Memory B cell (primary cell): ENCODE data around the gene MTARC2.

Experiments used
- ATAC-seq: fragments of 150-1000 bp; cut with Tn5 transposase; 2 replicates; pipeline ENCODE4 v1.10.0; 2021; ENCODE audit warnings: low read depth, mild to moderate bottlenecking, moderate library complexity
- DNase-seq, 2 donors: peaks; one replicate each; pipeline ENCODE4 v3.0.0; 2022; ENCODE audit warnings: low spot score in 2 of 2
- H3K27ac Mint-ChIP-seq: one replicate; pipeline ENCODE4 v1.8.0; 2022; ENCODE audit warnings: mild to moderate bottlenecking, moderate library complexity, mixed read lengths
- H3K27me3 Mint-ChIP-seq: one replicate; pipeline ENCODE4 v1.8.0; 2022; ENCODE audit warnings: mixed read lengths
- H3K36me3 Mint-ChIP-seq: one replicate; pipeline ENCODE4 v1.8.0; 2022; ENCODE audit warnings: mild to moderate bottlenecking, mixed read lengths
- H3K4me1 Mint-ChIP-seq: one replicate; pipeline ENCODE4 v1.8.0; 2022; ENCODE audit warnings: mixed read lengths
- H3K4me3 Mint-ChIP-seq: one replicate; pipeline ENCODE4 v1.8.0; 2022; ENCODE audit warnings: mild to moderate bottlenecking, moderate library complexity, mixed read lengths
- H3K9me3 Mint-ChIP-seq: one replicate; pipeline ENCODE4 v1.8.0; 2022; ENCODE audit warnings: mixed read lengths

MTARC2 gene

GRCh38 chr1:220768126-220768601 is 20.0 kb downstream of the MTARC2 start:
- H3K9me3 Mint-ChIP-seq: no peaks in the 10 kb centered on the region
- peak overlapping the region; percentile 98 for H3K27ac Mint-ChIP-seq
- ATAC-seq: no peak
- H3K4me3 Mint-ChIP-seq: no peak overlapping the region
- H3K27me3 Mint-ChIP-seq: no peaks in the 10 kb centered on the region
- H3K4me1 Mint-ChIP-seq: peaks cover 14% of the 10 kb centered on the region
- DNase-seq: no peak
- peaks cover under 1% of the 10 kb centered on the region for H3K36me3 Mint-ChIP-seq

GRCh38 chr1:220769205-220769604 is 21.1 kb downstream of the MTARC2 start:
- peak overlapping the region; percentile 98 for H3K27ac Mint-ChIP-seq
- H3K4me1 Mint-ChIP-seq: peaks cover 14% of the 10 kb centered on the region
- H3K4me3 Mint-ChIP-seq: no peak overlapping the region
- no peaks in the 10 kb centered on the region for H3K9me3 Mint-ChIP-seq
- ATAC-seq (no peak), DNase-seq (no peak)
- no peaks in the 10 kb centered on the region for H3K27me3 Mint-ChIP-seq
- no peaks in the 10 kb centered on the region for H3K36me3 Mint-ChIP-seq

GRCh38 chr1:220770245-220770913 is 22.3 kb downstream of the MTARC2 start:
- peak overlapping the region; percentile 98 for H3K27ac Mint-ChIP-seq
- peaks cover 21% of the 10 kb centered on the region for H3K4me1 Mint-ChIP-seq
- H3K27me3 Mint-ChIP-seq: no peaks in the 10 kb centered on the region
- H3K36me3 Mint-ChIP-seq: no peaks in the 10 kb centered on the region
- H3K9me3 Mint-ChIP-seq: no peaks in the 10 kb centered on the region
- peak overlapping the region; percentile 78 for H3K4me3 Mint-ChIP-seq
- DNase-seq (peak; percentile 47 to 62), ATAC-seq (peak; percentile 84)

GRCh38 chr1:220772846-220773245 is 24.7 kb downstream of the MTARC2 start:
- peak overlapping the region; percentile 35 for H3K27ac Mint-ChIP-seq

GRCh38 chr1:220775240-220775853 is 27.2 kb downstream of the MTARC2 start:
- H3K9me3 Mint-ChIP-seq: no peaks in the 10 kb centered on the region
- H3K4me3 Mint-ChIP-seq: no peak overlapping the region
- peak; percentile 54 to 65 for DNase-seq
- H3K4me1 Mint-ChIP-seq: peaks cover 23% of the 10 kb centered on the region
- H3K27ac Mint-ChIP-seq: peak overlapping the region; percentile 52
- ATAC-seq: no peak
- H3K27me3 Mint-ChIP-seq: no peaks in the 10 kb centered on the region
- H3K36me3 Mint-ChIP-seq: no peaks in the 10 kb centered on the region

More at GRCh38 chr1:220772846-220773245, 24.7 kb downstream of the MTARC2 start:
- no peak for ATAC-seq
- DNase-seq: no peak
- no peaks in the 10 kb centered on the region for H3K9me3 Mint-ChIP-seq
- no peaks in the 10 kb centered on the region for H3K36me3 Mint-ChIP-seq
- peaks cover 29% of the 10 kb centered on the region for H3K4me1 Mint-ChIP-seq
- H3K4me3 Mint-ChIP-seq: no peak overlapping the region
- H3K27me3 Mint-ChIP-seq: no peaks in the 10 kb centered on the region

GRCh38 chr1:220776254-220776653 is 28.1 kb downstream of the MTARC2 start:
- Mint-ChIP-seq H3K27me3 (no peaks in the 10 kb centered on the region), H3K36me3 (no peaks in the 10 kb centered on the region)

GRCh38 chr1:220776720-220777326 is 28.7 kb downstream of the MTARC2 start:
- H3K27me3 Mint-ChIP-seq: no peaks in the 10 kb centered on the region
- DNase-seq (peak; percentile 81 to 83), ATAC-seq (peak; percentile 95)
- H3K4me3 Mint-ChIP-seq: no peak overlapping the region
- no peaks in the 10 kb centered on the region for H3K9me3 Mint-ChIP-seq
- peaks cover 2% of the 10 kb centered on the region for H3K36me3 Mint-ChIP-seq
- peaks cover 20% of the 10 kb centered on the region for H3K4me1 Mint-ChIP-seq
- H3K27ac Mint-ChIP-seq: no peak overlapping the region

More at GRCh38 chr1:220776254-220776653, 28.1 kb downstream of the MTARC2 start:
- Mint-ChIP-seq H3K4me3 (no peak overlapping the region), H3K27ac (no peak overlapping the region), H3K4me1 (peaks cover 20% of the 10 kb centered on the region), H3K9me3 (no peaks in the 10 kb centered on the region)
- ATAC-seq (no peak), DNase-seq (no peak)

- Mint-ChIP-seq H3K9me3 (no peaks in the 10 kb centered on the region), H3K4me3 (no peak overlapping the region), H3K27me3 (peaks cover 5% of the 10 kb centered on the region), H3K27ac (no peak overlapping the region), H3K36me3 (peaks cover 11% of the 10 kb centered on the region), H3K4me1 (peaks cover 3% of the 10 kb centered on the region)
- ATAC-seq: no peak
- DNase-seq: no peak
Observed at GRCh38 chr1:220783453-220783852, 35.3 kb downstream of the MTARC2 start.

GRCh38 chr1:220784751-220785150 is 36.6 kb downstream of the MTARC2 start:
- Mint-ChIP-seq H3K27me3 (peaks cover 5% of the 10 kb centered on the region), H3K9me3 (no peaks in the 10 kb centered on the region), H3K27ac (no peak overlapping the region), H3K4me1 (peaks cover 3% of the 10 kb centered on the region), H3K36me3 (peaks cover 11% of the 10 kb centered on the region), H3K4me3 (no peak overlapping the region)
- ATAC-seq: no peak
- no peak for DNase-seq

- DNase-seq (no peak), ATAC-seq (no peak)
- H3K27me3 Mint-ChIP-seq: peaks cover 5% of the 10 kb centered on the region
- peaks cover 3% of the 10 kb centered on the region for H3K4me1 Mint-ChIP-seq
- H3K27ac Mint-ChIP-seq: no peak overlapping the region
- no peaks in the 10 kb centered on the region for H3K9me3 Mint-ChIP-seq
- H3K4me3 Mint-ChIP-seq: peak overlapping the region; percentile 44
- H3K36me3 Mint-ChIP-seq: peaks cover 11% of the 10 kb centered on the region
Observed at GRCh38 chr1:220785166-220786056, 37.3 kb downstream of the MTARC2 start.

GRCh38 chr1:220786057-220786336 is 37.9 kb downstream of the MTARC2 start:
- Mint-ChIP-seq H3K4me1 (peaks cover 3% of the 10 kb centered on the region), H3K27ac (no peak overlapping the region), H3K4me3 (peak overlapping the region; percentile 44), H3K9me3 (no peaks in the 10 kb centered on the region), H3K36me3 (peaks cover 11% of the 10 kb centered on the region), H3K27me3 (peaks cover 5% of the 10 kb centered on the region)
- DNase-seq (no peak), ATAC-seq (peak; percentile 12)

- Mint-ChIP-seq H3K4me1 (peaks cover 3% of the 10 kb centered on the region), H3K4me3 (peak within 1 kb of the TSS; percentile 73), H3K27ac (no peak within 1 kb of the TSS), H3K27me3 (peaks cover 5% of the 10 kb centered on the region), H3K9me3 (no peaks in the 10 kb centered on the region), H3K36me3 (peaks cover 11% of the 10 kb centered on the region)
- peak; percentile 70 for ATAC-seq
- peak in 1 of 2 donors; percentile 42 for DNase-seq
Observed at GRCh38 chr1:220786337-220787068, 38.4 kb downstream of the MTARC2 start, which contains the start of gene MTARC1. Gene MTARC1 (plus strand): TSS chr1:220786913. CDS start chr1:220786945, 32 bp downstream.

GRCh38 chr1:220787069-220787619 is 39.0 kb downstream of the MTARC2 start:
- H3K4me1 Mint-ChIP-seq: peaks cover 3% of the 10 kb centered on the region
- no peaks in the 10 kb centered on the region for H3K9me3 Mint-ChIP-seq
- DNase-seq: no peak
- H3K4me3 Mint-ChIP-seq: peak overlapping the region; percentile 73
- peaks cover 5% of the 10 kb centered on the region for H3K27me3 Mint-ChIP-seq
- ATAC-seq: peak; percentile 68
- no peak overlapping the region for H3K27ac Mint-ChIP-seq
- peaks cover 6% of the 10 kb centered on the region for H3K36me3 Mint-ChIP-seq
